ENCODE data around the gene IL1RAPL1. TPM values are rescaled to one million over a fixed set of nuclear protein-coding genes. Genes with fewer than 3 reads are reported as not detected.

IL1RAPL1 gene
- polyA plus RNA-seq, 2 of the 4 experiments (the other 2 are of a cell fraction) = not detected

DNA sequence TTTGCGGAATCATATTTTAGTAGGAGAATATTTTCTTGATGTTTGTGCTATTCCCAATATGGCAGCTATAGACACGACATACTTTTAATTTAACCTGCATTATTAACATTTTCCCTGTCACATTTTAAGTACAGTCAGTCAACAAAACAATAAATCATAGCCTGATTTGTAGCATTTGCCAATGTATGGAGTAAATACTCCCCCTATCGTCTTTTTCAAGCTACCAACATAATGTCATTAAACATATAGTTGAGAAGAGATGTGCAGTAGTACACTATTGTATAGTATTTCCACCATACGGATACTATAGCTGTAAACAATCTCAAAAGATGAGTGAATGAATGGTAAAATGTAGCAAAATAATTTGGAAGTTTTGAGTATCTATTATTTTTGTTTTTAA lies 1324.4 kb downstream of the IL1RAPL1 start:
- no peak for ATAC-seq
- CTCF ChIA-PET = interaction anchor here (0.7 to 1.8 kb wide), 3 partner anchors 8 to 607 kb away, joined by 3 to 6 read pairs (median 3); no protein-coding TSS in a partner anchor
- Histone ChIP-seq H3K4me3 (no peak overlapping the region), H3K27ac (no peak overlapping the region), H3K4me2 (no peak overlapping the region), H3K4me1 (no peaks in the 10 kb centered on the region), H3K9me3 (no peaks in the 10 kb centered on the region)
- FAIRE-seq = peak; percentile 86
- POLR2A ChIA-PET = no interaction called here
- 26% methylated on average over 4 of the region's 4 CpGs for WGBS (ENCODE audit: missing lambda C conversion rate)
- peak in 1 of 2 experiments; percentile 2 for DNase-seq (ENCODE audit: low read depth in 1 of 2, low spot score in 1 of 2)
- no peak for TF ChIP-seq RNF2 (IDR thresholded peaks at IDR 0.05; ENCODE audit: borderline replicate concordance, low read depth)
- TF ChIP-seq NFE2L2 (conservative IDR thresholded peaks at IDR 0.05; ENCODE audit: low read length) = no peak
- TF ChIP-seq, protein P1, sequence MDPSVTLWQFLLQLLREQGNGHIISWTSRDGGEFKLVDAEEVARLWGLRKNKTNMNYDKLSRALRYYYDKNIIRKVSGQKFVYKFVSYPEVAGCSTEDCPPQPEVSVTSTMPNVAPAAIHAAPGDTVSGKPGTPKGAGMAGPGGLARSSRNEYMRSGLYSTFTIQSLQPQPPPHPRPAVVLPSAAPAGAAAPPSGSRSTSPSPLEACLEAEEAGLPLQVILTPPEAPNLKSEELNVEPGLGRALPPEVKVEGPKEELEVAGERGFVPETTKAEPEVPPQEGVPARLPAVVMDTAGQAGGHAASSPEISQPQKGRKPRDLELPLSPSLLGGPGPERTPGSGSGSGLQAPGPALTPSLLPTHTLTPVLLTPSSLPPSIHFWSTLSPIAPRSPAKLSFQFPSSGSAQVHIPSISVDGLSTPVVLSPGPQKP (IDR thresholded peaks at IDR 0.05; ENCODE audit: low read depth, low read length) = no peak
- TF ChIP-seq RAD21 (conservative IDR thresholded peaks at IDR 0.05 in 1 of 2, IDR thresholded peaks at IDR 0.05 in 1 of 2) = peak; percentile 50 to 61; a peak in 4 of 5 replicates
- TF ChIP-seq, protein P2, sequence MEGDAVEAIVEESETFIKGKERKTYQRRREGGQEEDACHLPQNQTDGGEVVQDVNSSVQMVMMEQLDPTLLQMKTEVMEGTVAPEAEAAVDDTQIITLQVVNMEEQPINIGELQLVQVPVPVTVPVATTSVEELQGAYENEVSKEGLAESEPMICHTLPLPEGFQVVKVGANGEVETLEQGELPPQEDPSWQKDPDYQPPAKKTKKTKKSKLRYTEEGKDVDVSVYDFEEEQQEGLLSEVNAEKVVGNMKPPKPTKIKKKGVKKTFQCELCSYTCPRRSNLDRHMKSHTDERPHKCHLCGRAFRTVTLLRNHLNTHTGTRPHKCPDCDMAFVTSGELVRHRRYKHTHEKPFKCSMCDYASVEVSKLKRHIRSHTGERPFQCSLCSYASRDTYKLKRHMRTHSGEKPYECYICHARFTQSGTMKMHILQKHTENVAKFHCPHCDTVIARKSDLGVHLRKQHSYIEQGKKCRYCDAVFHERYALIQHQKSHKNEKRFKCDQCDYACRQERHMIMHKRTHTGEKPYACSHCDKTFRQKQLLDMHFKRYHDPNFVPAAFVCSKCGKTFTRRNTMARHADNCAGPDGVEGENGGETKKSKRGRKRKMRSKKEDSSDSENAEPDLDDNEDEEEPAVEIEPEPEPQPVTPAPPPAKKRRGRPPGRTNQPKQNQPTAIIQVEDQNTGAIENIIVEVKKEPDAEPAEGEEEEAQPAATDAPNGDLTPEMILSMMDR (IDR thresholded peaks at IDR 0.05) = peak; percentile 31; the same call in 2 of the 3 replicates
- TF ChIP-seq SMC3 (IDR thresholded peaks at IDR 0.05) = peak; percentile 17; the same call in 1 of the 3 replicates
- no peak for TF ChIP-seq HEYL (CRISPR knock-in tag; IDR thresholded peaks at IDR 0.05)

- CTCF ChIA-PET = no interaction called here
- POLR2A ChIA-PET = no interaction called here
- 63% methylated on average over 6 of the region's 6 CpGs for WGBS (ENCODE audit: missing lambda C conversion rate)
- FAIRE-seq (no peak), DNase-seq (ENCODE audit: low read depth in 1 of 2, low spot score in 1 of 2) (no peak), ATAC-seq (no peak)
- no peaks in the 10 kb centered on the region for H3K9me3 ChIP-seq
- no peaks in the 10 kb centered on the region for H3K4me1 ChIP-seq
- H3K4me2 ChIP-seq = no peak overlapping the region
- TF ChIP-seq EHMT2 (IDR thresholded peaks at IDR 0.05; ENCODE audit: low read depth) (no peak), MAFK (IDR thresholded peaks at IDR 0.05; ENCODE audit: partially characterized antibody) (no peak), FOXS1 (CRISPR knock-in tag; IDR thresholded peaks at IDR 0.05) (no peak), HDAC2 (IDR thresholded peaks at IDR 0.05) (no peak), SMC3 (IDR thresholded peaks at IDR 0.05) (no peak), RFX5 (IDR thresholded peaks at IDR 0.05) (no peak), ZFP36 (IDR thresholded peaks at IDR 0.05; ENCODE audit: borderline replicate concordance, partially characterized antibody) (no peak), TFCP2L1 (CRISPR knock-in tag; IDR thresholded peaks at IDR 0.05) (no peak), RNF2 (IDR thresholded peaks at IDR 0.05; ENCODE audit: borderline replicate concordance, low read depth) (no peak), PHF8 (IDR thresholded peaks at IDR 0.05; ENCODE audit: borderline replicate concordance, low read depth) (no peak), KDM5A (IDR thresholded peaks at IDR 0.05) (no peak)
- TF ChIP-seq, protein P3, sequence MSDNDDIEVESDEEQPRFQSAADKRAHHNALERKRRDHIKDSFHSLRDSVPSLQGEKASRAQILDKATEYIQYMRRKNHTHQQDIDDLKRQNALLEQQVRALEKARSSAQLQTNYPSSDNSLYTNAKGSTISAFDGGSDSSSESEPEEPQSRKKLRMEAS (IDR thresholded peaks at IDR 0.05) = no peak
- TF ChIP-seq, protein P4, sequence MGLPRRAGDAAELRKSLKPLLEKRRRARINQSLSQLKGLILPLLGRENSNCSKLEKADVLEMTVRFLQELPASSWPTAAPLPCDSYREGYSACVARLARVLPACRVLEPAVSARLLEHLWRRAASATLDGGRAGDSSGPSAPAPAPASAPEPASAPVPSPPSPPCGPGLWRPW (IDR thresholded peaks at IDR 0.05) = no peak
- no peak overlapping the region for H3K4me3 ChIP-seq
- H3K27ac ChIP-seq = no peak overlapping the region
These were observed 1326.4 kb downstream of the IL1RAPL1 start for GRCh38 chrX:29913647-29914046.

- 21% methylated on average over 1 of the region's 1 CpG for WGBS (ENCODE audit: missing lambda C conversion rate)
- Histone ChIP-seq H3K9me3 (no peaks in the 10 kb centered on the region), H3K4me1 (no peaks in the 10 kb centered on the region), H3K27ac (no peak overlapping the region), H3K4me2 (no peak overlapping the region), H3K4me3 (no peak overlapping the region)
- DNase-seq (ENCODE audit: low read depth in 1 of 2, low spot score in 1 of 2) (no peak), ATAC-seq (no peak), FAIRE-seq (no peak)
- ChIA-PET POLR2A (no interaction called here), CTCF (no interaction called here)
- no peak for TF ChIP-seq KDM5A (IDR thresholded peaks at IDR 0.05)
- TF ChIP-seq USF2 (IDR thresholded peaks at IDR 0.05) = no peak
These were observed 1335.4 kb downstream of the IL1RAPL1 start for GRCh38 chrX:29922607-29923006.
